Upper lobe of left lung (tissue), 4 donors: ENCODE results near the gene PROKR1.

Experiments used
- CTCF ChIP-seq, 6 experiments: fragments of 450-650 bp in 4 of 6; fragments of 200-600 bp in 2 of 6; sonication (generic) in 2 of 6; IDR thresholded peaks; one replicate each; pipeline ENCODE4 v1.5.1; 2016 to 2019; ENCODE audit warnings: antibody characterized with exemption in 6 of 6
- POLR2A ChIP-seq, 4 donors: fragments of 450-650 bp; IDR thresholded peaks; one replicate each; pipeline ENCODE4 v1.5.1; 2016 to 2017; ENCODE audit warnings: antibody characterized with exemption in 4 of 4, mild to moderate bottlenecking in 2 of 4
- POLR2AphosphoS5 ChIP-seq, 2 donors: sonication (generic); formaldehyde crosslinking; IDR thresholded peaks; one replicate each; pipeline ENCODE4 v1.5.1; 2017; ENCODE audit warnings: antibody characterized with exemption in 2 of 2

- TF ChIP-seq POLR2A (IDR thresholded peaks at IDR 0.05), result no peak
- TF ChIP-seq CTCF (IDR thresholded peaks at IDR 0.05), result no peak
- no peak for TF ChIP-seq POLR2AphosphoS5 (IDR thresholded peaks at IDR 0.05)
Measured at GRCh38 chr2:68700560-68700959, 57.2 kb downstream of the PROKR1 start.
